Measurements from ENCODE around the gene CEP68.

GRCh38 chr2:65062843-65063825 is 6.9 kb downstream of the CEP68 start:
- TF ChIP-seq, protein P1, sequence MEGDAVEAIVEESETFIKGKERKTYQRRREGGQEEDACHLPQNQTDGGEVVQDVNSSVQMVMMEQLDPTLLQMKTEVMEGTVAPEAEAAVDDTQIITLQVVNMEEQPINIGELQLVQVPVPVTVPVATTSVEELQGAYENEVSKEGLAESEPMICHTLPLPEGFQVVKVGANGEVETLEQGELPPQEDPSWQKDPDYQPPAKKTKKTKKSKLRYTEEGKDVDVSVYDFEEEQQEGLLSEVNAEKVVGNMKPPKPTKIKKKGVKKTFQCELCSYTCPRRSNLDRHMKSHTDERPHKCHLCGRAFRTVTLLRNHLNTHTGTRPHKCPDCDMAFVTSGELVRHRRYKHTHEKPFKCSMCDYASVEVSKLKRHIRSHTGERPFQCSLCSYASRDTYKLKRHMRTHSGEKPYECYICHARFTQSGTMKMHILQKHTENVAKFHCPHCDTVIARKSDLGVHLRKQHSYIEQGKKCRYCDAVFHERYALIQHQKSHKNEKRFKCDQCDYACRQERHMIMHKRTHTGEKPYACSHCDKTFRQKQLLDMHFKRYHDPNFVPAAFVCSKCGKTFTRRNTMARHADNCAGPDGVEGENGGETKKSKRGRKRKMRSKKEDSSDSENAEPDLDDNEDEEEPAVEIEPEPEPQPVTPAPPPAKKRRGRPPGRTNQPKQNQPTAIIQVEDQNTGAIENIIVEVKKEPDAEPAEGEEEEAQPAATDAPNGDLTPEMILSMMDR (conservative IDR thresholded peaks at IDR 0.05 in 1 of 2, IDR thresholded peaks at IDR 0.05 in 1 of 2; ENCODE audit: low read depth in 1 of 2, low read length in 2 of 2) = no peak
- no peak for TF ChIP-seq EZH2 (IDR thresholded peaks at IDR 0.05; ENCODE audit: low read length, missing control alignments)
